ENCODE data around the gene SAMD9L.

The SAMD9L gene

DNA sequence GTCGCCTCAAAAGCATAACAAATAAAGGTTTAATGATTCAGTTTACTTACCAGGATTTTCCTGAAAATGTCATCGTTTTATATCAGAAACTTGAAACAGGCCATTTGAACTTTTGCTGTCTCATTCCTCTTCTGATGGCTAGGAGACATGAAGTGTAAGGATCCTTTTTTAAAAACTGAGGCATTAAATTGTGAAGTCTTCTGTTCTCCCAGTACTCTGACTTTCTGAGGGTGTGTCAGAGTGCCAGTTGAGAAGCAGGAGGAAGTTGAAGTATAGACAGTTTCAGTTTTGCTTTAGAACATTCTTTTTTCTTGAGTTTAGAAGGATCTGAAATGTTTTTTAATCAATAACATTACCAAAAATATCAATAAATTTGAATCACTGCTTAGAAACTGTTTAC is at the start of gene SAMD9L:
TSS of gene SAMD9L (minus strand) at position 242 of the 400 bp plus-strand sequence. CDS start 12,414 bp downstream, outside the sequence.
- DNase-seq: no peak

DNA sequence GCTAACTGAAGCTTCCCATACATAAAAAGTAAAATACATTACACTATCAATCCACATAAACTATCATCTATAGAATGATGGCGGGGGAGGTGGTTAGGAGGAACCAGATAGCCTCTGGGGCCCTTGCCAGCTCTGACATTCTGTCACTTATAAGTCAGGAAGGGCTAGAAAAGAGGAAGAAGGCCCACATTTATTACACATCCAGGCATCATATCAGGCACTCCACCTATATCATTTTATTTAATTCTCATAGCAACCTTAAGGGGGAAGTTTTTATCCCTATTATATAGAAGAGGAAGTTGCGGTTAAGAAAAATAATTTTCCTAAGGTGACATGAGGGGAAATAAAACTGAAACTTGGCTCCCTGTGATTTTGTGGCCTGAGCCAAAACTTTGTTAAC is 48.2 kb upstream of the SAMD9L start:
- no peak for DNase-seq

DNA sequence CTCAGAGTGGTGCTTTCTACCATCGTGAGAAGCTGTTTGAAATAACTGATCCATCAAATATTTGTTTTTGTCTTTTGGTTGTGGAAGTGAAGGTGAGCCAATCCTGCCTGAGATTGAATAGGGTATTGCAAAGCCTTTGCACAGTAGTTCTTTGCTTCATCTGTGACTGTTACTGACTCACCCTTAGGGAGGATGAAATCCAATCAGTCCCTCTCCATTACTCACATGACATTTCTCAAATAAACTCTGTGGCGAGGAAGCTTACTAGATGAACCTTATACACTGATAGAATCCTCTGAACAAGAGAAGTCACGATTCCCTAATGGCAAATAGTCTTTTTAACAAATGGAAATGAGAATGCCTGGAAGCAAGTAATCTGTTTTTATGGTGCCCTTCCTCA is 46.2 kb upstream of the SAMD9L start:
- no peak for DNase-seq

DNA sequence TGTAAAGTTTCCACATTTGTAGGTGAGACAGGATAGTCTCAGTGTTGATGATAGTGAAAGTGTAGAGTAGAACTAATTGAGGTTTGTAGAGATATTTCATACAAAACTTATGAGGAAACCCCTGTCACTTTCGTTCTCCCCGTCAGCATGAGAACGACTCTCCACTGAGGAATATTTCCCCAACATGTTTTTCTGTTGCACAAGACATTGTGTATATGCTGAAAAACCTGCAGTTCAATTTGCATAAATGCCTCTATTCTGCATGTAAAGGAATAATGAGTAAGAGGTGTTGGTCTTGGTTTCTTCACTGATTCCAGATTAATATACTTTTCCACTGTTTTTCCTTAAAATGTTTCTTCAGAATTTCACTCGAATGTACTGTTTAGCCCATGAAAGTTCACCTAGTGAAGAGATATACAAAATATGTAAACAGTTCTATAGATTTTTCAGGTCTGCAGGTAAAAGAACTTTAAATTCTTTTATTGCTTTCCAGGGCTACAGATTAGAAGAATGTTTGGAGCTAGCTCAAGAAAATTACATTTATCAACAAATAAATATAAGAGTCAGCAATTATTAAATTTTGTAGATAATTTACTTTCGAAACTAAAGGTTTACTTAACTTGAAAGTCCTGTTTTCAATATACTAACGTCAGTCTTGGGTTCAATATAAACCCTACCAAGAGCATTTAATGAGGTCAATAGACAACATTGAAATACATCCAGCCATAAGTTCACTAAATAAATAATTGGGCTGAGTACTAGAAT is 40.9 kb upstream of the SAMD9L start:
- no peak for DNase-seq

DNA sequence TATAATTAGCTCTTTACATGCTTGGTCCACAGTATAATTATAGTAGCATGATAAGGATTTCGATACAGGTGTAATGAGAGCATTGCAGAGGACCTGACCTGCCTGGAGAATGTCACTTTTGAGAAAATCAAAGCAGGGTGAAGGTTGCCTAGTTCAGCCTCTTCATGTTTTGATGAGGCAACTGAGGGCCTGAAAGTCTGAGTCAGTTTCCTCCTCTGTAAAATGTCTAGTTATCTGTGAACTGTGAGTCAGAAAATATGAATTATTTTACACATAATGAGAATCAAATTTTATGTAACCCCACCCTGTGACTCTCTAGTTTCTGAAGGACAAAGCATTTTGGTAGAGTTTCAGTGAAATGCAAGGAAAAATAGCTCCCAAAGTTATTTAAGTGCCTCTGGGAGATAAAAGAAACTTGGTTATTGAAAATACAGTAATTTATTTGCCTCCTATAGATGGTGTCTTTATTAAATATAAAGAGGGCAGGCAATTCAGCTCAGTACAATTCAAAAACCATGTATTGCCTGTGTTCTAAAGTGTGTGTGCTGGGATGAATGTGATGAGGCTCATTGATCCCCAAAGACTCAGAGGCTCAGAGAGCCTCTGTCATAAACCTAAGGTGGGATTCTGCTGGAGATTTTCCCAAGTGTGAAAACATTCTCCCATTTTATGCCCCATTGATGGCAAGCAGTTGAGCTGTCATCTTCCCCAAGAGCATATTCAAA is 37.3 kb upstream of the SAMD9L start:
- DNase-seq: no peak

DNA sequence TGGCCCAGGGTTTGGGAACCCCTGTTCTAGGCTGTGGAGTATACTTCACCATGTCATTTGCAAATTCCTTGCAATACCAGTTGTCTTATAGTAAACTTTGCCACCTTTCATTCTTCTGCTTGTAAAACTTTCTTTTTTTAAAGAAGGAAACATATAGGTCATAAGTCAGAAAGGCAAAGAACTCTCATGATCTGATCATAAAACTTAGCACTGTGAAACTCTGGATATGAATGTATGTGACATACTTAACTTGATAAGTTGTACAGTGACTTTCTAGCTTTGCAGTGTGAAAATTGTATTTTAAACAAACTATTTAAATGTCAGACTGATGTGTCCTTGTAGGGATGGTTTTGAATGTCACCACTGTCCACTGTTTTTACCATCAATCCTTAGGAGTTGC is 31.0 kb upstream of the SAMD9L start:
- no peak for DNase-seq

DNA sequence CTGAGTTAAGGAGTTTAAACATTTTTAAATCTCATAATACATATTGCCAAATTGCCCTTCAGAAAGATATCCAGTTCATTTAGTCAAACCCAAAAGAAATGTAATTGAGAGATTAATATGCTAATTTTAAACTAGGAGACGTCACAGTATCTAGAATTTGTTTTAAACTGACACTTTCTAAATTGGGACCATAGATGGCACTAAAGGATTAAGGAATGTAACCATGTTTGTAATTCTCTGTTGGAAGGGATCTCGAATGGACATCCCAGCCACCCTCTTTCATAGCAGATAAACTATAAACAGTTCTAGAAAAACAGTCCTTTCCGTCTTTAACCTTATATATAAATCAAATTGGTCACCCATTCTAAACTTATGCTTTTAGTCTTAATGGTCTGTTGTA is 30.0 kb upstream of the SAMD9L start:
- DNase-seq: peak; percentile 20

DNA sequence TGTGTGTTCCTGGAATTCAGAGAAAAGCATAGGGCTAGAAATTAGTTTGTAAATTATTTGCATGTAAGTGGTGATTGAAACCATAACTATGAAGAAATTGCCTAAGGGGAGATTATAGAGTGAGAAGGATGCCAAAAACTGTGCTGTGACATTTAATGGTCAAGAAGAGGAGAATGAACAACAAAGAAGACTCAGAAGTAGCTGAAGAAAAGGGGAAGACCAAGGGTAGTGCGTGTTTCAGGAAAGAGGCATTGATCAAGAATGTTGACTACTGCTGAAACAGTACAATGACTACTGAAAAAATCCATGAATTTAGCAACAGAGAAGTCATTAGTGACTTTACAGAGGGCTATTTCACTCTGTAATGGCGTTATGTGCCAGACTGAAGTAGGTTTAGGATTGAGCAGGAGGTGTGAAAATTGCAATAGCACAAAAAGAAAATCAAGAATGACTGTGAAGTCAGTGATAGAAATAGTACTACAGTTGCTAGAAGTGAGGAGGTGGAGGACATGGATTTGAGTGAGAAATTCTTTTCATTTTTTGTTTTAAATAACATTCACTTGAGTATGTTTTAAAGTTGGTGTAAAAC is 28.9 kb upstream of the SAMD9L start:
- DNase-seq: no peak

DNA sequence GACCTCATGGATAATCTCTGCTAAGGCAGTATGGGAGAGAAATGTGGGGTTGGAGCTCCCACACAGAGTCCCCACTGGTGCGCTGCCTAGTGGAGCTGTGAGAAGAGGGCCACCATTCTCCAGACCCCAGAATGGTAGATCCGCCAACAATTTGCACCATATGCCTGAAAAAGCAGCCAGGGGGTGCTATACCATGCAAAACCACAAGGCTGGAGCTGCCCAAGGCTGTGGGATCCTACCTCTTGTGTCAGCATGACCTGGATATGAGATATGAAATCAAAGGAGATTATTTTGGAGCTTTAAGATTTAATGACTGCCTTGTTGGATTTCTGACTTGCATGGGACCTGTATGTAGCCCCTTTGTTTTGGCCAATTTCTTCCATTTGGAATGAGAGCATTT is 27.0 kb upstream of the SAMD9L start:
- no peak for DNase-seq

DNA sequence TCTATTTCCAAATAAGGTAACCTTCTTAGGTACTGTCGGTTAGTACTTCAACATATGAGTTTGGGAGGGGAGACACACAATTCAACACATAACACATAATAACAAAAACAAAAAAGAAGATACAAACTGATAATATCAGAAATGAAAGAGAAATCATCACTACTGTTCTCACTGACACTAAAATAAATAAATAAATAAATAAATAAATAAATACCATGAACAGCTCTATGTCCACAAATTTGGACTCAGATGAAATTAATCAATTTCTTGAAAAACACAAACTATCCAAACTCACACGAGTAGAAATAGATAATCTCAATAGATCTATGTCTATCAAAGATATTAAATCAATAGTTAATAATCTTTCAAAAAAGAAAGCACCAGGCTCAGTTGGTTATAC is 24.5 kb upstream of the SAMD9L start:
- DNase-seq: no peak

DNA sequence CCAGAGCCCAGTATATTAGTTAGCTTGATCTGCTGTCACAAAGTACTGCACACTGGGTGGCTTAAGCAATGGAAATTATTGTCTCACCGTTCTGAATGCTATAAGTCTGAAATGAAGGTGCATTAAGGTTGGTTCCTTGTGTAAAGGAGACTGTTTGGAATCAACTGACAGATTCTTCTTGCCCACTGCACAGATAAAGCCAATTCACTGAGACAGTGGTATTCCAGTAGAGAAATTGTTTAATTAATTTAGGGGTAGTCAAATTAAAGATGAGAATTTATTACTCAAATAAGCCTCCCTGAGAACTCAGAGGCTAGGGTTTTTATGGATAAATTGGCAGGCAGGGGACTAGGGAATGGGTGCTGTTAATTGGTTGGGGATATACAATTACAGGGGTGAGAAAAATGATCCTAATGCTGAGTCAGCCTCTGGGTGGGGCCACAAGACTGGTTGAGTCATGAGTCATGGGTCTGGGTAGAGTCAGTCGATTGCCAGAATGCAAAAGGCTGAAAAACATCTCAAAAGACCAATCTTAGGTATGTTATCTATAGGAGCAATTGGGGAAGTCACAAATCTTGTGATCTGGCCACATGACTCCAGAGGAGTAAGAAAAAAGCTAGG is 23.5 kb upstream of the SAMD9L start:
- DNase-seq: no peak

DNA sequence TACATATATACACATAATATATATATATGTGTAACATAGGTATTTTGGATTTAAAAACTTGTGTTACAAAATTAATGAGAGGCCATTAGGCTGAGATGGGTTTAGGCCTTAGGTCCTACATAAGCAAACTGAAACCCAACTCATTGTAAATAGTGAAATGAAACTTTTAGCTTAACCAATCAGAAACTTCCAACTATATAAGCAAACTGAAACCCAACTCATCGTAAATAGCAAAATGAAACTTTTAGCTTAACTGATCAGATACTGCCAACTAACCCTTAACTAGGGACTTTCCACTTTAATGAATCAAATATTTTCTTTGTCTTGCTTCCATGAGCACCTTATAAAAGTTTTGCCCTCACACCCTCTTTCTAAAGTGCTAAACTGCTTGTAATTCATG is 17.3 kb upstream of the SAMD9L start:
- no peak for DNase-seq

DNA sequence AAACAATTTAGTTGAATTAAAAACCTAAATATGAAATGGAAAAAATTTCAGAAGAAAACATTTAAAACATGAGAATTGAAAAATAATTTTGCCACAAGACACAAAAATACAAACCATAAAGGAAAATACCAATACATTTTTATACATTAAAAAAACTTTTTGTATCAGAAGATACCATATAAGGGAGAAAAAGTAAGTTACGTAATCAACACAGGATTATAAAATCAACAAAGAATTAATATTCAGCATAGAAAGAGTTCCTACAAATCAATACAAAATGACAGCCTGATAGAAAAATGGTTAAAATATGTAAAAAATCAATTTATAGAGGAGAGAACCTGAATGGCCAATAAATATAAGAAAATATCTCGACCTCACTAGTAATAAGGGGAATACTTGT is 16.6 kb upstream of the SAMD9L start:
- DNase-seq: no peak

DNA sequence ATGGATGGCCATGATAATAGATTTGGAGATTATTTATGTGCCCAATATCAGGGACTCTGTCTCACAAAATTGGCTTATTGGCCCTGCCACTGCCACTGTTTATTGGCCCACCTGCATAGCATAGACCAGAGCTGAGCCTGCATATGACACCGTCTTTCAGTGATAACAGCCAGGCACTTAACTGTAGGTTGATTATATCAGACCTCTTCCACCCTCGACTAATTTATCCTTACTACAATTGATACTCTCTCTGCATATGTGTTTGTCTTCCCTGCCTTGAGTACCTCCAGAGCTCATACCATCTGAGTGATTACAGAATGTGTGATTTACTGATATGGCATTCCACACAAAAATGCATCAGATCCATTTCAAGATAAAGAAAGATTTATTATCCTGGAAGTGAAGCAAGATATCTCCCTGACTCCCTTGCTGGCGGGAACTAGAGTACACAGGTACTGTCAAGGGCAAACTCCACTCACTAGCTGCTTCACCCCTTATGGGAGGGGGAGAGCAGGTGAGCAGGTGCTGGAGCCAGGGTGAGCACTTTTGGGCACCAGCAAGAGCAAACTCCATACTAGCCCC is 13.1 kb upstream of the SAMD9L start:
- no peak for DNase-seq

DNA sequence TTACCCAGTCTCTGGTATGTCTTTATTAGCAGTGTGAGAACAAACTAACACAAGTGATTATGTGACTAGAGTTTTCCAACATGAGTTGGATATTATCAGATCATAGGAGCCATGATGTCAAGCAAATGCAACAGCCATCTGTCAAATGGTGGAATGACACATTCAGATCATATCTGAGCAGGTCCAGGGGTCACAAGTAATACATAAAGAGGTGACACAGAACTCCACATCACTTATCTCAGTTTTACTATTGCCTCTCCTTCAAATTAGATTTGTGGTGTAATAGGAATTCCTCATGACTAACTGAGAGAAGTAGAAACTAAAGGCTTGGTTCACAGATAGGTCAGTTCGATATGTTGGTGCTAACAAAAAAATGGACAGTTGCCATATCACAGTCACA is 12.2 kb upstream of the SAMD9L start:
- no peak for DNase-seq

DNA sequence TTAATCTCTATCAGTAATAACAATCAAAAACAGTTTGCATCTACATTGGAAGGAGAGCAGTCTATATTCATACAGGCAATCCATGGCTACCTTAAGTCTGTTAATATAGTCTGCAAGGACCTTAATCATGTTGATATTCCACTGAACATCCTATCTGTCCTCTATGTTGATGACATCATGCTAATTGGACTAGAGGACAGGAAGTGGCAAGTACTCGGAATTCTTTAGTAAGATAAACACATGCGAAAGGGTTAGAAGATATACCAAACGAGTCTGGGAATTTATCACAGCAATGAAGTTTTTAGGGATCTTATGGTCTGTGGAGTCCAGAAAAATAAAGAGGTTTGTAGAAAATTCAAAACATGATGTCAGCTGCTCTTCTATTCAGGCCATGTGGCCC is 11.3 kb upstream of the SAMD9L start:
- no peak for DNase-seq

DNA sequence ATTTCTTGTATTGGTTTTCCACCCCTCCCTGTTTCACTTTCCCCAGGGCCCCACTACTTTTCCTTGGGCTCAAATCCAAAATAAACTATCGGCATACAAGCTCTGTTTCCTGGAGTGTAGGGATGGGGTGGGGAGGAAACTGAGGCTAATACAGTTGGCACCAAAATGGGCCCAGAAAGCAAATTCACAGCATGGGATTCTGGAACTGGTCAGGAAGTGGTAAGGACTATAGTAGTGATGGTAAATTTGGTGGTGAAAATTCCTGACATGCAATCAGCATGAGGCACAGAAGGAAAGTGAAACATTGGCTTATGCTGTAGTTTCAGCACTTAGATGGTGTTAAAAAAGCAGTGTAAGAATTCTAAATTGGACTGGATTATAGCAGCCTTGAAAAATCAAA is 8.7 kb upstream of the SAMD9L start:
- no peak for DNase-seq

DNA sequence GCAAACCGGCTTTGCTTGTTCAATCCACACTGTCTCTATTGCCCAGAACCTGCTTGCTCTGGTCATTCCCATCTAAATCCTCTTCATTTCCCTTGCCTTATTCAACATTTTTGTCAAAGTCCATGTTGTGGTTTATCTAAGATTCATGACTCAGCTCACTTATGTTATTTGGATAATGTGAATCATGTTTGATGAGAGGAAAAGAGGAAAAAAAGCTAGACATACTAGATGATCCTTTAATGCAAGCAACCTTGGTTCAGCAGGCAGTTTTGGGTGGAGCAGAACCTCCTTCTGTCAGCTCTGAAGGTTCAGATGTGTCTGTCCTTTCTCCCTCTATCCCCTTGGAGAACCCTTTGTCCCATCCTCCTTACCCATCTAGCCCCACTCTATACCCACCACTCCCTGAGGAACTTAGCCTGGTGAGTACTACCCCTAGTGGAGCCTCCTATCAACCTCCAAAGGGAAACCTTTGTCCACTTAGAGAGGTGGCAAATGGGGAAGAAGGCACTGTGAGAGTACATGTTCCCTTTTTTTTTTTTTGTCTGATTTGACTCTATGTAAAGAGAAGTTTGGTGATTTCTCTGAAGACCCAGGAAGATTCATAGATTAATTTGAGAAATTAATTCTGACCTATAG is 2.1 kb upstream of the SAMD9L start:
- DNase-seq: no peak

DNA sequence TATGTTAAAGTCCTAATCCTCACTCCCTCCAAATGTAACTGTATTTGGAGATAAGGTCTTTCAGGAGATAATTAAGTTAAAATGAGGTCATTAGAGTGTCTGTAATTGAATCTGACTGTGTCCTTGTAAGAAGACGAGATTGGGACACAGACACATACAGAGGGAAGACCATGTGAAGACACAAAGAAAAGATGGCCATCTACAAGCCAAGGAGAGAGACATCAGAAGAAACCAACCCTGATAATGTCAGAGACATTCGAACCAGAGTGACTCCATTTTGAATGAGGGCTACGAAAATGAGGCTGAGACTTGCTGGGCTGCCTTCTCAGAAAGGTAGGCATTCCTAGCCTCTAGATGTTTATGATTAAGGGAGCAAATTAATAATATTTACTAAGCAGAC is 542 bp upstream of the SAMD9L start:
- no peak for DNase-seq

DNA sequence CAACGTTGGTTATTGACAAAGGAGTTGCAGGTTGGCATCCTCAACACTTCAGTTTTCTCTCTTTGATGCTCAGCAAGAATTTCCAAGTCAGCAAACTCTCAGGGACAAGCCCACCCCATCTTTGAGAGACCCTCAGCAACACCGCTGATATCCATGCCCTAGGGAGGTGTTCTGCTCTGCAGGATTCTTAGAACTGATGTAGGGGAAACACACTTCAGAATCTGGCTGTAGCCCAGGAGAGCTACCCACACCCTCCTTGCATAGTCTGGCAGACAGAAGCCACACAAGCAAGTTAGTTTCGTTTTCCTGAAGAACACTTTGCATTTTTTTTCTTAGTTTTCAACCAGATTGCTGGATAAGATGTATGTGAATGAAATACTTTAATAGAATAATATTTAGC is 822 bp downstream of the SAMD9L start:
- no peak for DNase-seq

DNA sequence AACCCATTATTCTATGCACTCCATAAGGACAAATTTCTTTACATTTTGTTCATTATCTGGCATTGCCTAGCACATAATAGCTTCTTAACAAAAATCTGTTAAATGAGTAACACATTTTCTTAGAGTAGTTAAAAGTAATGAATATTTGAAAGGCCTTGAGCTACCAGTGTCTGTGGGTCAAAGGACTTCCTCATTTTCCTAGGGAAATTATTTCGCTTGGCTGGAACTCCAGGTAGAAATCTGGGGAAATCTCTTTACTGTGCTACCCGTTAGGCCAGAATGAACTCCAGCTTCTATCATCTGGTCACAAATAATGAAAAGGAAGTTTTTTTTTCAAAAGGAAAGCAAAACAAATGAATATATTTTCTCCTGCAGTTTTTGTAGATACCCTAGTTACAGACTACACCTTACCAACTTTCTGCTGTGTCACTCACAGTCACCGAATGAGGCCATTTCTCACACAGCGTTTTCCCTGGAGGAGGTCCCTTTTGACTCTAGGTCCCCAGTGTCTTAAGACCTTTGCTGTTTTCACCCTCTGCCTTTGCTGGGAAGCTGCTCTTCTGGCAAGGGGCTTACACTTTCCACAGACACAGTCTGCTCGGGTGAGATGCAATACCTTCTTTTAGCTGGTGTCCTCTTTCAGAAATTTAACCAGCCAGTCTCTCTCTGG is 1.6 kb downstream of the SAMD9L start:
- no peak for DNase-seq

DNA sequence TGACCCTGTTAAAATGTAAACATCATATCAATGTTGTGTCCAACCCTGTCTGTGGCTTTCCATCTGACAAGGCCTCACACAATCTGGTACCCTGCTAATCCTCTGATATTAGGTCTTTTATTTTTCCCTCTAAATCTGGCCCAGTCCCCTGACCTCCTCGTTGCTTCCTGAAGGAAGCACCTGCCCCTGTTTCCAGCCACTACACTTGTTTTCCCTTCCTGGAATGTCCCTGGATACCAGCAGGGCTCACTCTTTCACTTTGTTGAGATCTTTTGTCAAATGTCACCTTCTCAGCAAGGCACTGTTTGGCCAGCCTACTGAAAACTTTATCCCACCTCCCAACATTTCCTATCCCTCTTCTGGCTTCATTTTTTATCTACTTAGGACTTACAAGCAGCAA is 2.1 kb downstream of the SAMD9L start:
- DNase-seq: no peak
